H9 (cell line): Measurements from ENCODE around the gene DNAJC5. TPM values are rescaled to one million over a fixed set of nuclear protein-coding genes. Genes with fewer than 3 reads are reported as not detected.

Experiments
- DNase-seq: peaks from one replicate; pipeline ENCODE4 v3.0.0-alpha.2; 2017
- H2AFZ ChIP-seq: one replicate; pipeline ENCODE4 v1.6.1; 2013; ENCODE audit warnings: mild to moderate bottlenecking, low read length, control low read depth, moderate library complexity
- H2AK5ac ChIP-seq: 2 replicates; pipeline ENCODE4 v1.6.1; 2013; ENCODE audit warnings: low read length, control low read depth, mixed read lengths; ENCODE audit not compliant: insufficient read length
- H2BK120ac ChIP-seq: one replicate; pipeline ENCODE4 v1.6.1; 2013; ENCODE audit warnings: low read depth, mild to moderate bottlenecking, low read length, control low read depth, inconsistent platforms; ENCODE audit not compliant: poor library complexity, severe bottlenecking
- H2BK12ac ChIP-seq: 2 replicates; pipeline ENCODE4 v1.6.1; 2013; ENCODE audit warnings: low read length, control low read depth, mixed read lengths, low read depth; ENCODE audit not compliant: insufficient read length
- H2BK15ac ChIP-seq: 2 replicates; pipeline ENCODE4 v1.6.1; 2013; ENCODE audit warnings: low read depth, low read length, control low read depth
- H2BK20ac ChIP-seq: one replicate; pipeline ENCODE4 v1.6.1; 2013; ENCODE audit warnings: low read depth, mild to moderate bottlenecking, low read length, control low read depth, inconsistent platforms; ENCODE audit not compliant: poor library complexity, severe bottlenecking
- H2BK5ac ChIP-seq: 2 replicates; pipeline ENCODE4 v1.6.1; 2013; ENCODE audit warnings: low read length, control low read depth, mixed read lengths; ENCODE audit not compliant: insufficient read length
- H3K14ac ChIP-seq: 2 replicates; pipeline ENCODE4 v1.6.1; 2013; ENCODE audit warnings: low read length, control low read depth; ENCODE audit not compliant: insufficient read depth
- H3K18ac ChIP-seq: 2 replicates; pipeline ENCODE4 v1.6.1; 2013; ENCODE audit warnings: low read depth, mild to moderate bottlenecking, mixed read lengths, low read length, control low read depth; ENCODE audit not compliant: insufficient read length
- H3K23ac ChIP-seq: 2 replicates; pipeline ENCODE4 v1.6.1; 2013; ENCODE audit warnings: low read length, control low read depth, mixed read lengths, low read depth; ENCODE audit not compliant: insufficient read length
- H3K23me2 ChIP-seq: 2 replicates; pipeline ENCODE4 v1.6.1; 2013; ENCODE audit warnings: low read depth, mild to moderate bottlenecking, mixed read lengths, low read length, control low read depth; ENCODE audit not compliant: insufficient read length, poor library complexity, severe bottlenecking
- H3K27ac ChIP-seq: 2 replicates; pipeline ENCODE4 v1.5.1; 2013; ENCODE audit warnings: low read length, control low read depth, mixed read lengths, low read depth; ENCODE audit not compliant: insufficient read length
- H3K27me3 ChIP-seq: 2 replicates; pipeline ENCODE4 v1.6.1; 2013; ENCODE audit warnings: low read length, control low read depth, inconsistent platforms; ENCODE audit not compliant: insufficient read depth
- H3K4ac ChIP-seq: 2 replicates; pipeline ENCODE4 v1.6.1; 2013; ENCODE audit warnings: low read depth, mild to moderate bottlenecking, control low read depth, inconsistent platforms, low read length, moderate library complexity
- H3K4me1 ChIP-seq: 2 replicates; pipeline ENCODE4 v1.6.1; 2013; ENCODE audit warnings: low read length, control low read depth, inconsistent platforms; ENCODE audit not compliant: insufficient read depth
- H3K4me2 ChIP-seq: 2 replicates; pipeline ENCODE4 v1.6.1; 2013; ENCODE audit warnings: low read length, control low read depth, mixed read lengths; ENCODE audit not compliant: insufficient read length, insufficient read depth
- H3K56ac ChIP-seq: 2 replicates; pipeline ENCODE4 v1.6.1; 2013; ENCODE audit warnings: low read depth, mild to moderate bottlenecking, mixed read lengths, low read length, control low read depth; ENCODE audit not compliant: insufficient read length
- H3K79me1 ChIP-seq: 2 replicates; pipeline ENCODE4 v1.6.1; 2013; ENCODE audit warnings: low read depth, mild to moderate bottlenecking, moderate library complexity, low read length, control low read depth, inconsistent platforms; ENCODE audit not compliant: insufficient read depth, poor library complexity, severe bottlenecking
- H3K79me2 ChIP-seq: 2 replicates; pipeline ENCODE4 v1.6.1; 2013; ENCODE audit warnings: low read length, control low read depth, inconsistent platforms; ENCODE audit not compliant: insufficient read depth
- H3K9ac ChIP-seq: 2 replicates; pipeline ENCODE4 v1.6.1; 2013; ENCODE audit warnings: low read length, control low read depth, mixed read lengths; ENCODE audit not compliant: insufficient read length; ENCODE audit errors: extremely low read depth
- H3K9me3 ChIP-seq: one replicate; pipeline ENCODE4 v1.6.1; 2013; ENCODE audit warnings: low read depth, low read length, inconsistent platforms; ENCODE audit not compliant: control insufficient read depth
- H3T11ph ChIP-seq: one replicate; pipeline ENCODE4 v1.6.1; 2013; ENCODE audit warnings: mild to moderate bottlenecking, low read length, control low read depth, inconsistent platforms
- H4K20me1 ChIP-seq: one replicate; pipeline ENCODE4 v1.6.1; 2013; ENCODE audit not compliant: control insufficient read depth, insufficient read length, insufficient read depth
- H4K5ac ChIP-seq: 2 replicates; pipeline ENCODE4 v1.6.1; 2013; ENCODE audit warnings: low read depth, mild to moderate bottlenecking, mixed read lengths, low read length, control low read depth; ENCODE audit not compliant: insufficient read length
- H4K8ac ChIP-seq: replicated peaks from 2 replicates; pipeline ENCODE4 v1.6.1; 2013; ENCODE audit warnings: low read length, control low read depth, mixed read lengths, low read depth; ENCODE audit not compliant: insufficient read length
- H4K91ac ChIP-seq: 2 replicates; pipeline ENCODE4 v1.6.1; 2013; ENCODE audit warnings: low read depth, mild to moderate bottlenecking, moderate library complexity, mixed read lengths, low read length, control low read depth; ENCODE audit not compliant: insufficient read length
- H3K27ac Mint-ChIP-seq, 3 experiments: 2 replicates in 2 of 3; 3 replicates in 1 of 3; pipeline ENCODE4 v1.8.0; 2020 to 2021; ENCODE audit warnings: mixed read lengths in 3 of 3, mild to moderate bottlenecking in 1 of 3, moderate library complexity in 1 of 3
- H3K27me3 Mint-ChIP-seq: 2 replicates; pipeline ENCODE4 v1.8.0; 2021; ENCODE audit warnings: low read depth, mild to moderate bottlenecking, moderate library complexity, mixed read lengths
- H3K36me3 Mint-ChIP-seq, 3 experiments: 2 replicates in 2 of 3; 3 replicates in 1 of 3; pipeline ENCODE4 v1.8.0; 2020 to 2021; ENCODE audit warnings: low read depth in 3 of 3, mixed read lengths in 3 of 3; ENCODE audit not compliant: insufficient read depth in 1 of 3
- H3K4me1 Mint-ChIP-seq, 2 experiments: 2 replicates each; pipeline ENCODE4 v1.8.0; 2020; ENCODE audit warnings: mixed read lengths in 2 of 2
- H3K4me3 Mint-ChIP-seq, 2 experiments: 2 replicates in 1 of 2; 3 replicates in 1 of 2; pipeline ENCODE4 v1.8.0; 2020 to 2021; ENCODE audit warnings: mild to moderate bottlenecking in 2 of 2, mixed read lengths in 2 of 2, moderate library complexity in 1 of 2
- H3K9me3 Mint-ChIP-seq, 2 experiments: 2 replicates in 1 of 2; 3 replicates in 1 of 2; pipeline ENCODE4 v1.8.0; 2020; ENCODE audit warnings: mild to moderate bottlenecking in 2 of 2, mixed read lengths in 2 of 2, moderate library complexity in 1 of 2
- WGBS: extraction: QIAGEN DNeasy Blood & Tissue Kit; methylation state at CpG from one replicate; pipeline ENCODE4 v1.1.7; 2013; ENCODE audit warnings: missing lambda C conversion rate, low lambda C conversion rate, mixed read lengths; ENCODE audit not compliant: insufficient read length; ENCODE audit errors: extremely low coverage; 5-methylcytosine and 5-hydroxymethylcytosine counted together
- total RNA-seq: library from RNA; stranded (reverse); gene quantifications from 2 replicates; pipeline ENCODE4 v1.2.1, GENCODE V29; 2021
- TF ChIP-seq, protein P1 (sequence below): fragments of 200-600 bp; sonication (generic); conservative IDR thresholded peaks from 3 replicates; pipeline ENCODE4 v1.8.0; 2021; ENCODE audit warnings: antibody characterized with exemption, mild to moderate bottlenecking

The DNAJC5 gene
- total RNA-seq, 1 experiment from 2014 or later: 43.0 TPM

DNA sequence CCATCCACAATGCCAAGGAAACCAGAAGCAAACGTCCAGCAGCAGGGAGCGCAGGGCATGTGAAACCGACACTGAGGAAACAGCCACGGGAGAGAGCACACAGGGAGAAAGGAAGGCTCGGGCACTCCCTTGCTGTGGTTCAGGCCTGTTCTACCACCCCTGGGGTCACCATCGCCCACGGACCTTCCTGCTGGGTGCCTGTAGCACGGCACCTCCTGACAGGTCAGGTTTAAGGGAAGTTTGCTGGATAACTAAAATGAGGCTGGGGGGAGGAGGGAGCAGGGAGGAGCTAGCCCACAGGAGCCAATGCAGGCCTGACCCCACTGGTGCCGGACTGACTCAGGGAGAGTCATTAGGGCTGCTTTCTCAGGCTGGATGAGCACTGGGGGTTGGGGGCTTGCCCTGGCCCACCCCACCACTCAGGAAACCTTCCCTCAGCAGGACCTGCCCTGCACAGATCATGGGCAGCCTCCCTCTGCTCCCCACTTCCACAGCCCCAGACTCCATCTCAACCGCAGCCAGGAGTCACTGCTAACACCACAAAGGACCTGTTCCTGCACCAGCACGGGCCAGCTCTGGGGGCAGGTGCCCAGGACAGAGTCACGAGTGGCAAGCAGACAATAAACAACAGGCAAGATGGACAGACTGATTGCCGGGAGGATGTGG lies 59.0 kb downstream of the DNAJC5 start:
- Histone ChIP-seq H2BK20ac (no peak overlapping the region), H2BK120ac (no peak overlapping the region), H3K18ac (no peak overlapping the region), H3K27me3 (no peaks in the 10 kb centered on the region), H3K23me2 (peaks cover 14% of the 10 kb centered on the region), H3K4me1 (no peaks in the 10 kb centered on the region; the same call in 1 of the 2 replicates), H2BK5ac (no peak overlapping the region), H2BK15ac (no peak overlapping the region), H2BK12ac (no peak overlapping the region), H3K56ac (no peak overlapping the region), H3K23ac (no peak overlapping the region), H3K9me3 (no peaks in the 10 kb centered on the region), H3K4me2 (no peak overlapping the region), H3K9ac (peak overlapping the region; percentile 9), H2AFZ (no peak overlapping the region), H3K79me2 (peaks cover 15% of the 10 kb centered on the region; the same call in 1 of the 2 replicates), H3T11ph (no peak overlapping the region), H3K14ac (no peak overlapping the region), H3K79me1 (peaks cover 2% of the 10 kb centered on the region), H2AK5ac (no peak overlapping the region), H4K20me1 (no peaks in the 10 kb centered on the region), H4K8ac (no peak overlapping the region), H4K5ac (no peak overlapping the region), H3K4ac (no peak overlapping the region), H4K91ac (no peak overlapping the region), H3K27ac (no peak overlapping the region)
- H3K4me3 Mint-ChIP-seq: peak overlapping the region; percentile 79 to 86
- WGBS: no CpG with 5 or more reads among the region's 13 CpGs
- H3K9me3 Mint-ChIP-seq: no peaks in the 10 kb centered on the region
- H3K4me1 Mint-ChIP-seq: peaks cover 33 to 38% of the 10 kb centered on the region in 2 experiments
- peak overlapping the region in 2 of 3 experiments; percentile 62 to 92; a peak in 3 of 7 replicates for H3K27ac Mint-ChIP-seq
- DNase-seq: no peak
- TF ChIP-seq, protein P1, sequence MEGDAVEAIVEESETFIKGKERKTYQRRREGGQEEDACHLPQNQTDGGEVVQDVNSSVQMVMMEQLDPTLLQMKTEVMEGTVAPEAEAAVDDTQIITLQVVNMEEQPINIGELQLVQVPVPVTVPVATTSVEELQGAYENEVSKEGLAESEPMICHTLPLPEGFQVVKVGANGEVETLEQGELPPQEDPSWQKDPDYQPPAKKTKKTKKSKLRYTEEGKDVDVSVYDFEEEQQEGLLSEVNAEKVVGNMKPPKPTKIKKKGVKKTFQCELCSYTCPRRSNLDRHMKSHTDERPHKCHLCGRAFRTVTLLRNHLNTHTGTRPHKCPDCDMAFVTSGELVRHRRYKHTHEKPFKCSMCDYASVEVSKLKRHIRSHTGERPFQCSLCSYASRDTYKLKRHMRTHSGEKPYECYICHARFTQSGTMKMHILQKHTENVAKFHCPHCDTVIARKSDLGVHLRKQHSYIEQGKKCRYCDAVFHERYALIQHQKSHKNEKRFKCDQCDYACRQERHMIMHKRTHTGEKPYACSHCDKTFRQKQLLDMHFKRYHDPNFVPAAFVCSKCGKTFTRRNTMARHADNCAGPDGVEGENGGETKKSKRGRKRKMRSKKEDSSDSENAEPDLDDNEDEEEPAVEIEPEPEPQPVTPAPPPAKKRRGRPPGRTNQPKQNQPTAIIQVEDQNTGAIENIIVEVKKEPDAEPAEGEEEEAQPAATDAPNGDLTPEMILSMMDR: no peak
- peaks cover 0 to 14% (median 8%) of the 10 kb centered on the region in 3 experiments; a peak in 4 of 7 replicates for H3K36me3 Mint-ChIP-seq
- no peaks in the 10 kb centered on the region for H3K27me3 Mint-ChIP-seq
